Mesendoderm (in vitro differentiated cells): ENCODE measurements around the gene PYGM.

Source experiments
- DNase-seq: peaks from one replicate; pipeline ENCODE4 v3.0.0; 2013
- H2AK5ac ChIP-seq: 2 replicates; pipeline ENCODE4 v1.6.1; 2013; ENCODE audit warnings: low read length, inconsistent platforms
- H2BK120ac ChIP-seq: 2 replicates; pipeline ENCODE4 v1.6.1; 2013; ENCODE audit warnings: low read depth, mild to moderate bottlenecking, low read length, moderate library complexity, mixed read lengths
- H2BK15ac ChIP-seq: replicated peaks from 2 replicates; pipeline ENCODE4 v1.6.1; 2013; ENCODE audit warnings: low read depth, mild to moderate bottlenecking, moderate library complexity
- H2BK5ac ChIP-seq: 2 replicates; pipeline ENCODE4 v1.6.1; 2013; ENCODE audit warnings: low read length, inconsistent platforms
- H3K18ac ChIP-seq: 2 replicates; pipeline ENCODE4 v1.6.1; 2013; ENCODE audit warnings: mild to moderate bottlenecking, low read length, mixed read lengths
- H3K23ac ChIP-seq: one replicate; pipeline ENCODE4 v1.6.1; 2013; ENCODE audit warnings: low read length
- H3K27ac ChIP-seq: 2 replicates; pipeline ENCODE4 v1.5.1; 2013; ENCODE audit warnings: low read depth, mild to moderate bottlenecking, inconsistent platforms, low read length, moderate library complexity
- H3K27me3 ChIP-seq: 2 replicates; pipeline ENCODE4 v1.6.1; 2013; ENCODE audit warnings: low read length, control low read depth, mild to moderate bottlenecking, inconsistent platforms; ENCODE audit not compliant: insufficient read depth, poor library complexity
- H3K36me3 ChIP-seq: 2 replicates; pipeline ENCODE4 v1.6.1; 2013; ENCODE audit warnings: low read length, inconsistent platforms; ENCODE audit not compliant: control insufficient read depth, insufficient read depth
- H3K4ac ChIP-seq: one replicate; pipeline ENCODE4 v1.6.1; 2013; ENCODE audit warnings: low read depth, mild to moderate bottlenecking, low read length, moderate library complexity
- H3K4me1 ChIP-seq: 2 replicates; pipeline ENCODE4 v1.6.1; 2013; ENCODE audit warnings: low read depth, low read length, inconsistent platforms; ENCODE audit not compliant: control insufficient read depth
- H3K4me2 ChIP-seq: 2 replicates; pipeline ENCODE4 v1.6.1; 2013; ENCODE audit warnings: low read length
- H3K4me3 ChIP-seq: 2 replicates; pipeline ENCODE4 v1.5.1; 2013; ENCODE audit warnings: mild to moderate bottlenecking, low read length
- H3K56ac ChIP-seq: one replicate; pipeline ENCODE4 v1.6.1; 2013; ENCODE audit warnings: low read length
- H3K79me1 ChIP-seq: 2 replicates; pipeline ENCODE4 v1.6.1; 2013; ENCODE audit warnings: low read length, inconsistent platforms
- H3K79me2 ChIP-seq: 2 replicates; pipeline ENCODE4 v1.6.1; 2013; ENCODE audit warnings: mild to moderate bottlenecking, low read length; ENCODE audit not compliant: control insufficient read depth, insufficient read depth
- H3K9ac ChIP-seq: 2 replicates; pipeline ENCODE4 v1.6.1; 2013; ENCODE audit warnings: low read length, inconsistent platforms
- H4K5ac ChIP-seq: one replicate; pipeline ENCODE4 v1.6.1; 2013; ENCODE audit warnings: low read length
- H4K8ac ChIP-seq: one replicate; pipeline ENCODE4 v1.6.1; 2013; ENCODE audit warnings: low read depth, mild to moderate bottlenecking, control low read depth, low read length, moderate library complexity
- whole genome bisulfite sequencing: extraction: QIAGEN DNeasy Blood & Tissue Kit; methylation state at CpG from one replicate; pipeline ENCODE4 v1.1.7; 2013; ENCODE audit warnings: low lambda C conversion rate, missing lambda C conversion rate; ENCODE audit not compliant: insufficient coverage; ENCODE audit errors: extremely low coverage; 5-methylcytosine and 5-hydroxymethylcytosine counted together

PYGM gene

GRCh38 chr11:64723907-64724862, 35.6 kb downstream of the PYGM start:
- Histone ChIP-seq H3K79me1 (no peaks in the 10 kb centered on the region), H3K23ac (no peak overlapping the region), H2BK15ac (no peak overlapping the region), H3K27me3 (peaks cover 6% of the 10 kb centered on the region), H2BK120ac (no peak overlapping the region), H3K18ac (no peak overlapping the region), H2AK5ac (no peak overlapping the region), H3K79me2 (no peaks in the 10 kb centered on the region), H3K4me1 (peaks cover 2% of the 10 kb centered on the region), H3K56ac (no peak overlapping the region), H3K27ac (no peak overlapping the region), H3K9ac (no peak overlapping the region), H3K4me3 (no peak overlapping the region), H3K4ac (no peak overlapping the region), H3K36me3 (no peaks in the 10 kb centered on the region), H4K5ac (no peak overlapping the region), H3K4me2 (no peak overlapping the region), H2BK5ac (no peak overlapping the region), H4K8ac (no peak overlapping the region)
- no peak for DNase-seq
- WGBS: no CpG with 5 or more reads among the region's 9 CpGs

GRCh38 chr11:64723117-64723906, 36.5 kb downstream of the PYGM start, which contains the start of gene NRXN2:
Gene NRXN2 (minus strand): TSS chr11:64723197. CDS start chr11:64713699, 9,498 bp downstream.
- Histone ChIP-seq H2BK15ac (no peak within 1 kb of the TSS), H3K4me1 (peaks cover 2% of the 10 kb centered on the region), H3K56ac (peak within 1 kb of the TSS; percentile 80), H4K5ac (no peak within 1 kb of the TSS), H3K23ac (no peak within 1 kb of the TSS), H3K79me1 (no peaks in the 10 kb centered on the region), H3K4me3 (peak within 1 kb of the TSS; percentile 44), H3K27me3 (peaks cover 6% of the 10 kb centered on the region), H3K36me3 (no peaks in the 10 kb centered on the region), H2AK5ac (no peak within 1 kb of the TSS), H2BK120ac (no peak within 1 kb of the TSS), H3K18ac (peak within 1 kb of the TSS; percentile 86), H3K4ac (no peak within 1 kb of the TSS), H3K79me2 (no peaks in the 10 kb centered on the region), H3K4me2 (peak within 1 kb of the TSS; percentile 66), H3K27ac (no peak within 1 kb of the TSS), H2BK5ac (no peak within 1 kb of the TSS), H3K9ac (peak within 1 kb of the TSS; percentile 59), H4K8ac (peak within 1 kb of the TSS; percentile 90)
- DNase-seq: peak; percentile 88
- no CpG with 5 or more reads among the region's 66 CpGs for WGBS

DNA sequence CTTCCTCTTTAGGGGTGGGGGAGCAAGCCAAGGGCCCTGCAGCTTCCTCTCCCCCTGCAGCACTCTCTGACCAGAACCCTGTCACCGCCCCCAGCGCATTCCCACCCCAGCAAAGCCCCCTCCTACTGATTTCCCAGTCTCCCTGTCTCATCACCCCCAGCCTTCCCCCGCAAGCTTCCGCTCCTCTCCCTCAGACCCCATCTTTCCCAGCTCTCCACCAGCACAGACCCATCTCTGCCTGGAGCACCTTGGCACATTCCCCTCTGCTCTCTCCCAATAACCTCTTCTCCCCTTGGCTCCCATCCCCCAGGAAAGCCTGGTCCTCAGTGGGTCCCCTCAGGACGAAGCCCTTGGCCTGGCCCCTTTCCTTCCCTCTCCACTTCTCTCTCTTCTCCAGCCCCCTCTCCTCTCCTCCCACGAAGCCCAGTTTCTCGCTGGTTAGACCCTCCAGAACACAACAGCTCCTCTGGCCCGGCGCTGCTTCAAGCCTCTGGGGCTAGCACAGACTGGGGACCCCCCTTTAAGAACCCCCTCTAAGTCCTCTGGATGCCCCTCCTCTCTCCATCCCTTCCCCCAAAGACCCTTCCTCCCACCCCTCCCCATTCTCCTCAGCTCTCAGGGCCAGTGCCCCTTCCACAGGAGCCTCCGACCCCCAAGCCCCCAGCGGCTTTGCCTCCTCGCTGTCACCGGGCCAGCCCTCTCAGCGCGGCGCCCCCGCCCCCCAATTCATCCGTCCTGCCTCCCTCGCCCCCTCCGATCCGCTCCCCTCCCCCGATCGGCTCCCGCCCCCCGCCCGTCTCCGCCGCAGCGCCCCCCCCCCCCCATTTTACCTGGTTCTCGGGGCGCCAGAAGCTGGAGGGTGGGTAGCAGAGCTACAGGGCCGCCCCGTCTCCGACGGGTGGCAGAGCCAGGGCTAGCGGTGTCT, 37.4 kb downstream of the PYGM start:
- H4K8ac ChIP-seq: no peak overlapping the region
- H3K18ac ChIP-seq: no peak overlapping the region
- no peak overlapping the region for H3K9ac ChIP-seq
- peaks cover 2% of the 10 kb centered on the region for H3K4me1 ChIP-seq
- no CpG with 5 or more reads among the region's 36 CpGs for WGBS
- H2BK15ac ChIP-seq: no peak overlapping the region
- no peak overlapping the region for H2BK120ac ChIP-seq
- no peaks in the 10 kb centered on the region for H3K36me3 ChIP-seq
- H3K79me2 ChIP-seq: no peaks in the 10 kb centered on the region
- no peak overlapping the region for H4K5ac ChIP-seq
- no peak overlapping the region for H3K56ac ChIP-seq
- H3K4me3 ChIP-seq: no peak overlapping the region
- no peak overlapping the region for H3K23ac ChIP-seq
- no peaks in the 10 kb centered on the region for H3K79me1 ChIP-seq
- no peak overlapping the region for H3K4me2 ChIP-seq
- H3K27ac ChIP-seq: no peak overlapping the region
- H2AK5ac ChIP-seq: no peak overlapping the region
- DNase-seq: no peak
- no peak overlapping the region for H2BK5ac ChIP-seq
- H3K4ac ChIP-seq: no peak overlapping the region
- peaks cover 6% of the 10 kb centered on the region for H3K27me3 ChIP-seq

- H3K4ac ChIP-seq: no peak overlapping the region
- H3K79me2 ChIP-seq: no peaks in the 10 kb centered on the region
- no peak overlapping the region for H3K23ac ChIP-seq
- H3K79me1 ChIP-seq: no peaks in the 10 kb centered on the region
- no peak overlapping the region for H2AK5ac ChIP-seq
- H3K4me3 ChIP-seq: no peak overlapping the region
- no peak overlapping the region for H4K8ac ChIP-seq
- H2BK120ac ChIP-seq: no peak overlapping the region
- no CpG with 5 or more reads among the region's 3 CpGs for WGBS
- H3K36me3 ChIP-seq: no peaks in the 10 kb centered on the region
- H3K4me2 ChIP-seq: no peak overlapping the region
- no peak overlapping the region for H4K5ac ChIP-seq
- no peak overlapping the region for H2BK15ac ChIP-seq
- H3K56ac ChIP-seq: no peak overlapping the region
- DNase-seq: no peak
- H2BK5ac ChIP-seq: no peak overlapping the region
- H3K18ac ChIP-seq: no peak overlapping the region
- H3K27ac ChIP-seq: no peak overlapping the region
- H3K27me3 ChIP-seq: peaks cover 6% of the 10 kb centered on the region
- no peak overlapping the region for H3K9ac ChIP-seq
- H3K4me1 ChIP-seq: peaks cover under 1% of the 10 kb centered on the region
These were observed 38.4 kb downstream of the PYGM start for GRCh38 chr11:64721359-64721699.

DNA sequence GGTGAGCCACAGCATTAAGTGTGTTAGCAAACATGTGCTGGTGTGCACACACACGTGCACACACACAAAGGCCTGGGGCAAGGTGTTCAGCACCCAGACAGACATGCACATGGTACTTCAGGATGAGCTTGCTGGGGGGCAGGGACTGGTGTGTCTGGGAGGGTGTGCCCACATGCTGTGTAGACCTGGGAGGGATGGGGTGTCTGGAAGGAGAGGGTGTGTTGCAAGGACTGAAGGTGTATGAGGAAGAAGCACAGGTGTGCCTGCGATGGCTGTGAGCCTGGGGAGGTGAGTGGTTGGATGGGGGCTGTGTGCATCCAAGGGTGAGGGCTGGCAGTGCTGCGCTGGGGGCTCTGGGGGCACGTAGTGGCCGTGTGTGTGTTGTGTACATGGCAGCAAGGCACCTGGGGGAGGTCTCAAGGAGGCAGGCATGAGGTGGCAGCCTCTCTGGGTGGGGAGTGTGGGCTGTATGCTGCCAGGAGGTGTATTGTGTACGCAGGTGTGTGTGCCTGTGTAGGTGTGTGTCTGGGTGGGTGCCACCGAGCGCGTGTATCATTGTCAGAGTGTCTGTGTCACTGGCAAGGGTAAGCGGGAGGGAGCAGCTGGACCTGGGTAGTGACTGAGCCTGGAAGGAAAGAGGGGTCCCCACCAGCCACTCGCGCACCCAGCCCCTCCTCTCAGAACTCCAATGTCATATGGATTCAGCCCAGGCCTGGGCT, 39.0 kb downstream of the PYGM start:
- no peak overlapping the region for H3K27ac ChIP-seq
- no CpG with 5 or more reads among the region's 12 CpGs for WGBS

More for the DNA sequence above, 39.0 kb downstream of the PYGM start:
- Histone ChIP-seq H3K4ac (no peak overlapping the region), H2AK5ac (no peak overlapping the region), H3K4me1 (no peaks in the 10 kb centered on the region), H3K79me2 (no peaks in the 10 kb centered on the region), H3K4me3 (no peak overlapping the region), H2BK5ac (no peak overlapping the region), H2BK15ac (no peak overlapping the region), H2BK120ac (no peak overlapping the region), H3K56ac (no peak overlapping the region), H3K18ac (no peak overlapping the region), H3K4me2 (no peak overlapping the region), H4K5ac (no peak overlapping the region), H3K36me3 (no peaks in the 10 kb centered on the region), H3K27me3 (peaks cover 6% of the 10 kb centered on the region), H4K8ac (no peak overlapping the region), H3K9ac (no peak overlapping the region), H3K23ac (no peak overlapping the region), H3K79me1 (no peaks in the 10 kb centered on the region)
- DNase-seq: no peak
